Tibial nerve (tissue), 4 donors: ENCODE results near the gene AMPD1. TPM values are rescaled to one million over a fixed set of nuclear protein-coding genes. Genes with fewer than 3 reads are reported as not detected.

Experiments
- DNase-seq, 2 donors: peaks; one replicate each; pipeline ENCODE4 v3.0.0-alpha.2; 2019; ENCODE audit warnings: low spot score in 2 of 2
- H3K27ac ChIP-seq, 4 donors: fragments of 200-600 bp; sonication (generic) in 3 of 4; one replicate each; pipeline ENCODE4 v1.5.1; 2017 to 2019; ENCODE audit warnings: mild to moderate bottlenecking in 1 of 4
- H3K27me3 ChIP-seq, 2 donors: fragments of 200-600 bp; sonication (generic) in 1 of 2; one replicate each; pipeline versions ENCODE4 v1.5.1 to v1.6.0; 2017 to 2019
- H3K36me3 ChIP-seq, 3 donors: fragments of 200-600 bp; sonication (generic); one replicate each; pipeline ENCODE4 v1.5.1; 2018 to 2019
- H3K4me1 ChIP-seq, 4 donors: fragments of 200-600 bp; sonication (generic) in 3 of 4; one replicate each; pipeline ENCODE4 v1.5.1; 2017 to 2019
- H3K4me3 ChIP-seq, 4 donors: fragments of 200-600 bp; sonication (generic) in 3 of 4; one replicate each; pipeline ENCODE4 v1.5.1; 2017 to 2019; ENCODE audit warnings: mild to moderate bottlenecking in 1 of 4, moderate library complexity in 1 of 4
- H3K9me3 ChIP-seq, 4 donors: fragments of 200-600 bp; sonication (generic) in 3 of 4; one replicate each; pipeline ENCODE4 v1.5.1; 2017 to 2019
- CTCF ChIP-seq, 5 experiments: fragments of 200-600 bp in 3 of 5; fragments of 450-650 bp in 2 of 5; sonication (generic) in 3 of 5; IDR thresholded peaks; one replicate each; pipeline ENCODE4 v1.5.1; 2016 to 2019; ENCODE audit warnings: antibody characterized with exemption in 5 of 5, mild to moderate bottlenecking in 3 of 5, moderate library complexity in 2 of 5
- EP300 ChIP-seq, 2 donors: sonication (generic); formaldehyde crosslinking; IDR thresholded peaks; one replicate each; pipeline ENCODE4 v1.6.1; 2017; ENCODE audit warnings: antibody characterized with exemption in 2 of 2, mild to moderate bottlenecking in 1 of 2
- POLR2A ChIP-seq, 2 donors: fragments of 450-650 bp; IDR thresholded peaks; one replicate each; pipeline ENCODE4 v1.6.1; 2017; ENCODE audit warnings: antibody characterized with exemption in 2 of 2, mild to moderate bottlenecking in 2 of 2, moderate library complexity in 2 of 2
- WGBS, 2 donors: methylation state at CpG; one replicate each; pipeline ENCODE4 v1.1.5; 2018; 5-methylcytosine and 5-hydroxymethylcytosine counted together
- total RNA-seq, 4 donors: library from RNA; depleted of rRNA; stranded (reverse); fragments of >200 nt; gene quantifications; one replicate each; pipeline ENCODE4 v1.1.0, GENCODE V29; 2016

Gene AMPD1
- total RNA-seq, 4 donors from 2014 or later = not detected

- Histone ChIP-seq H3K4me3 (no peak overlapping the region), H3K9me3 (no peaks in the 10 kb centered on the region), H3K27ac (no peak overlapping the region), H3K27me3 (no peaks in the 10 kb centered on the region), H3K4me1 (peaks cover 0 to 8% (median 0%) of the 10 kb centered on the region in 4 donors), H3K36me3 (peaks cover 0 to 90% (median 37%) of the 10 kb centered on the region in 3 donors)
- no peak for DNase-seq
- WGBS, 2 donors = 84 to 88% methylated on average over 1 of the region's 1 CpG
- TF ChIP-seq CTCF (IDR thresholded peaks at IDR 0.05) (no peak), POLR2A (IDR thresholded peaks at IDR 0.05) (no peak), EP300 (IDR thresholded peaks at IDR 0.05) (no peak)
Measured at GRCh38 chr1:114729782-114730181, 34.4 kb upstream of the AMPD1 start.

- WGBS, 2 donors = 74 to 81% methylated on average over 2 of the region's 2 CpGs
- Histone ChIP-seq H3K27me3 (no peaks in the 10 kb centered on the region), H3K27ac (no peak overlapping the region), H3K4me1 (peaks cover 0 to 8% (median 0%) of the 10 kb centered on the region in 4 donors), H3K36me3 (peaks cover 0 to 90% (median 40%) of the 10 kb centered on the region in 3 donors), H3K9me3 (no peaks in the 10 kb centered on the region), H3K4me3 (no peak overlapping the region)
- DNase-seq = no peak
- TF ChIP-seq POLR2A (IDR thresholded peaks at IDR 0.05) = no peak
- TF ChIP-seq CTCF (IDR thresholded peaks at IDR 0.05) = no peak
- no peak for TF ChIP-seq EP300 (IDR thresholded peaks at IDR 0.05)
Measured at GRCh38 chr1:114728553-114728952, 33.2 kb upstream of the AMPD1 start.

GRCh38 chr1:114725230-114725629 is 29.9 kb upstream of the AMPD1 start:
- no peak for TF ChIP-seq CTCF (IDR thresholded peaks at IDR 0.05)
- no peak for TF ChIP-seq EP300 (IDR thresholded peaks at IDR 0.05)
- no peak for TF ChIP-seq POLR2A (IDR thresholded peaks at IDR 0.05)
- WGBS, 2 donors = 85 to 87% methylated on average over 1 of the region's 1 CpG
- H3K4me1 ChIP-seq = peaks cover 0 to 6% (median 0%) of the 10 kb centered on the region in 4 donors
- no peaks in the 10 kb centered on the region for H3K9me3 ChIP-seq
- no peaks in the 10 kb centered on the region for H3K27me3 ChIP-seq
- H3K4me3 ChIP-seq = no peak overlapping the region
- H3K36me3 ChIP-seq = peaks cover 0 to 91% (median 35%) of the 10 kb centered on the region in 3 donors
- no peak overlapping the region for H3K27ac ChIP-seq
- DNase-seq = no peak

GRCh38 chr1:114723915-114724314 is 28.6 kb upstream of the AMPD1 start:
- 92 to 100% methylated on average over 1 of the region's 1 CpG for whole genome bisulfite sequencing, 2 donors
- Histone ChIP-seq H3K27ac (no peak overlapping the region), H3K36me3 (peaks cover 2 to 93% (median 33%) of the 10 kb centered on the region in 3 donors), H3K4me3 (no peak overlapping the region), H3K9me3 (no peaks in the 10 kb centered on the region), H3K4me1 (no peaks in the 10 kb centered on the region), H3K27me3 (no peaks in the 10 kb centered on the region)
- no peak for DNase-seq
- no peak for TF ChIP-seq POLR2A (IDR thresholded peaks at IDR 0.05)
- TF ChIP-seq EP300 (IDR thresholded peaks at IDR 0.05) = no peak
- no peak for TF ChIP-seq CTCF (IDR thresholded peaks at IDR 0.05)

GRCh38 chr1:114723457-114723856 is 28.1 kb upstream of the AMPD1 start:
- H3K4me3 ChIP-seq = no peak overlapping the region
- no peaks in the 10 kb centered on the region for H3K27me3 ChIP-seq
- H3K9me3 ChIP-seq = no peaks in the 10 kb centered on the region
- DNase-seq = no peak
- H3K36me3 ChIP-seq = peaks cover 3 to 95% (median 38%) of the 10 kb centered on the region in 3 donors
- 0 to 28% methylated on average over 1 of the region's 1 CpG for WGBS, 2 donors
- H3K27ac ChIP-seq = no peak overlapping the region
- no peaks in the 10 kb centered on the region for H3K4me1 ChIP-seq
- no peak for TF ChIP-seq CTCF (IDR thresholded peaks at IDR 0.05)
- no peak for TF ChIP-seq EP300 (IDR thresholded peaks at IDR 0.05)
- no peak for TF ChIP-seq POLR2A (IDR thresholded peaks at IDR 0.05)
